Right lobe of liver (tissue), 6 donors: ENCODE measurements around the gene TMC2. TPM values are rescaled to one million over a fixed set of nuclear protein-coding genes. Genes with fewer than 3 reads are reported as not detected.
"Not testable (repeated sequence)": the region's sequence is repeated elsewhere in the genome, so short reads cannot be mapped to it uniquely, and the experiment has no call there.

Experiments
- ATAC-seq, 4 donors: fragments of 200-7000 bp; cut with Tn5 transposase; one replicate each; pipeline ENCODE4 v1.9.1; 2020; ENCODE audit warnings: mild to moderate bottlenecking in 4 of 4, moderate library complexity in 4 of 4
- DNase-seq, 3 donors: peaks; one replicate each; pipeline ENCODE4 v3.0.0-alpha.2; 2020
- H3K27ac ChIP-seq, 3 donors: fragments of 200-600 bp; one replicate each; pipeline ENCODE4 v1.8.0; 2022
- H3K27me3 ChIP-seq, 2 donors: fragments of 200-600 bp; one replicate each; pipeline ENCODE4 v1.8.0; 2022
- H3K36me3 ChIP-seq, 4 donors: fragments of 200-600 bp; sonication (generic) in 1 of 4; one replicate each; pipeline versions ENCODE4 v1.5.1 to v1.8.0; 2017 to 2022; ENCODE audit warnings: control low read depth in 1 of 4
- H3K4me1 ChIP-seq, 4 donors: fragments of 200-600 bp; sonication (generic) in 1 of 4; one replicate each; pipeline versions ENCODE4 v1.5.1 to v1.8.0; 2017 to 2022; ENCODE audit warnings: control low read depth in 1 of 4
- H3K4me3 ChIP-seq, 3 donors: fragments of 200-600 bp; one replicate each; pipeline ENCODE4 v1.8.0; 2022
- H3K9me3 ChIP-seq, 4 donors: fragments of 200-600 bp; sonication (generic) in 1 of 4; one replicate each; pipeline versions ENCODE4 v1.5.1 to v1.8.0; 2017 to 2022; ENCODE audit warnings: control low read depth in 1 of 4
- CTCF ChIP-seq, 4 donors: fragments of 200-600 bp in 3 of 4; fragments of 450-650 bp in 1 of 4; IDR thresholded peaks; one replicate each; pipeline versions ENCODE4 v1.5.1 to v1.8.0; 2016 to 2022; ENCODE audit warnings: antibody characterized with exemption in 4 of 4, mild to moderate bottlenecking in 2 of 4
- POLR2A ChIP-seq: fragments of 450-650 bp; IDR thresholded peaks from one replicate; pipeline ENCODE4 v1.6.1; 2017; ENCODE audit warnings: antibody characterized with exemption, mild to moderate bottlenecking
- WGBS: methylation state at CpG from one replicate; pipeline ENCODE4 v1.1.6; 2018; ENCODE audit warnings: low coverage, low lambda C conversion rate; ENCODE audit not compliant: insufficient coverage; ENCODE audit errors: missing lambda C conversion rate; 5-methylcytosine and 5-hydroxymethylcytosine counted together
- intact Hi-C, 2 donors: fragments of 100-400 bp; cut with DNase I; formaldehyde crosslinking; loops; one replicate each; pipeline versions ENCODE4 v1.11.2 to v1.14.1; 2022
- total RNA-seq, 6 experiments: library from RNA; depleted of rRNA in 2 of 6; stranded (reverse); fragments of >200 nt in 2 of 6; fragmentation: NEBNext Ultra II Directional in 3 of 6; extraction: Animal tissue kit (Norgen Biotek cat#: 25700) in 3 of 6; gene quantifications; one replicate each; pipeline versions ENCODE4 v1.1.0 to v1.2.4, GENCODE V29; 2016 to 2023
- donor health status: DM: no; HTN: yes; CAD: no.
- donor health status: DM: no; HTN: no; CAD: no.
- donor health status: DM: no; HTN: no; CAD: no.
- donor health status: DM: no; HTN: yes; CAD: no.
- donor health status: DM: no; HTN: yes; CAD: no.

The TMC2 gene
- total RNA-seq, 6 experiments from 2014 or later, result not detected

DNA sequence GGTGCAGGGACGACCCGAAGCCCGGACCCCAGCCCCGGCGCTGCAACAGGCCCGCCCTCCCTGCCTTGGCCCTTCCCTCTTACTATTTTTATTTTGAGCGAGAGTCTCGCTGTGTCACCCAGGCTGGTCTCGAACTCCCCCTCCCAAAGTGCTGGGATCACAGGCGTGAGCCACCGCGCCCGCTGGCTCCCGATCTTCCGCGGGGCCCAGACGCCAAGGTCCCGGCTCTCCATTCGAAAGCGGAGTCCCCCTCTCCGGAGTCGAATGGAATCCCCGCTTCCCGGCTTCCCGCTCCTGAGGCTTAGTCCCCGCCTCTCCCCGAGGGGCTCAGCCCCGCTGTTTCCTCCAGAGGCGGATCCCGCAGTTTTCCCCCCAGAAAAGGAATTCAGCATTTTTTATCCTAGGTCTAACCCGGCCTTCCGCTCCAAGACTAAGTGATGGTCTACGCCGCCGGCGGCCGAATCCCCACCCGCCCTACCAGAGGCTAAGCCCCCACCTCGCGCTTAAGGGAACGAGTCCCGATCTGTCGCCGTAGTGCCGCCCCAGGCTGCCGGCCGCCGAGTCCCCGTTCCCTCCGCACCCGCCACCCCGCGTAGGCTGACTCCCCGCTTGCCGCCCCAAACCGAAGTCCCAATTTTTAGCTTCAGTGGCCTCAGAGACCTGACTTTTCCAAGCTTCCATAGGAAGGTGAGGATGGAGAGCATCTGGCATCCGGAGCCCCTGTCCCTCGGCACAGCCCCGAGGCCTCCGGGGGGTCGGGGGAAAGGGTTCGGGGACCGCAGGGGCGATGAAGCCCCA lies 11.5 kb upstream of the TMC2 start:
- intact Hi-C loops, result no loop called here
- Histone ChIP-seq H3K27ac (peak overlapping the region; percentile 69 to 91 (median 77)), H3K36me3 (no peaks in the 10 kb centered on the region), H3K9me3 (no peaks in the 10 kb centered on the region), H3K4me3 (peak overlapping the region; percentile 73 to 85 (median 74)), H3K27me3 (no peaks in the 10 kb centered on the region), H3K4me1 (no peaks in the 10 kb centered on the region)
- ATAC-seq, result peak; percentile 59 to 78 (median 66)
- TF ChIP-seq POLR2A (no peak), CTCF (IDR thresholded peaks at IDR 0.05) (no peak)
- 3% methylated on average over 17 of the region's 64 CpGs for WGBS
- DNase-seq, result peak in 1 of 3 donors; percentile 47

GRCh38 chr20:2526218-2526583 lies 10.2 kb upstream of the TMC2 start:
- H3K4me1 ChIP-seq, H3K9me3 ChIP-seq, H3K36me3 ChIP-seq, intact Hi-C loops, H3K27me3 ChIP-seq, DNase-seq, H3K27ac ChIP-seq, H3K4me3 ChIP-seq, ATAC-seq: not testable (repeated sequence)
- 70% methylated on average over 2 of the region's 5 CpGs for WGBS

DNA sequence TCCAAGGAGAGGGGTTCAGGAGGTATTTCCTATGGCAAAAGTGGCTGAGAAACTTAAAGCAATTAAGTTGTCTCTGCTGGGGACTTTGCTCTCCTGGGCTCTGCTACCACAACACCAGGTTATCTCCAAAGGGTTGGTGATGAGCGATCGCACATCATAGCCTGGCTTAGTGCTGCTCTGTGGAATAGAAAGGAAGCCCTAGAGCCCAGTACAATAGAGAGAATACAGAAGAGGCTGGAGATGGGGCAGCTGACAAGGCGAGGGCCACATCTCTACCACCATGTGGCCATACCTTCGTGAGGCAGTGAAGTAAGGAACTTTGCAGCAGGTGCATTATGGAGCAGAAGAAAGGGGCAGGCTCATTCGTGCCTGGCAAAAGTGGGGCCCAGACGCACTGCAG lies 8.6 kb upstream of the TMC2 start:
- Histone ChIP-seq H3K9me3 (no peaks in the 10 kb centered on the region), H3K36me3 (no peaks in the 10 kb centered on the region), H3K27ac (no peak overlapping the region), H3K4me1 (no peaks in the 10 kb centered on the region), H3K4me3 (no peak overlapping the region), H3K27me3 (no peaks in the 10 kb centered on the region)
- no peak for DNase-seq
- TF ChIP-seq POLR2A (no peak), CTCF (IDR thresholded peaks at IDR 0.05) (no peak)
- 63% methylated on average over 4 of the region's 6 CpGs for WGBS
- no peak for ATAC-seq
- intact Hi-C loops, result no loop called here

- 45% methylated on average over 9 of the region's 10 CpGs for WGBS
These were observed 7.6 kb upstream of the TMC2 start for GRCh38 chr20:2528671-2529271.

More at GRCh38 chr20:2528671-2529271, 7.6 kb upstream of the TMC2 start:
- no peaks in the 10 kb centered on the region for H3K36me3 ChIP-seq
- TF ChIP-seq CTCF (IDR thresholded peaks at IDR 0.05) (no peak), POLR2A (no peak)
- H3K4me1 ChIP-seq, result no peaks in the 10 kb centered on the region
- H3K9me3 ChIP-seq, result no peaks in the 10 kb centered on the region
- H3K27ac ChIP-seq, result no peak overlapping the region
- no peak for ATAC-seq
- DNase-seq, result no peak
- no peaks in the 10 kb centered on the region for H3K27me3 ChIP-seq
- H3K4me3 ChIP-seq, result no peak overlapping the region
- intact Hi-C loops, result no loop called here
